NCI-H748 treated with DMSO at 0.1 percent for 48 hours (cell line): Measurements from ENCODE around the gene ACSBG1.

Source experiments
- DNase-seq: peaks from one replicate; lab custom pipeline; 2025; lab: John Stamatoyannopoulos, UW

The ACSBG1 gene

GRCh38 chr15:78216276-78217104 is 17.9 kb downstream of the ACSBG1 start:
- no peak for DNase-seq

GRCh38 chr15:78213956-78214355 is 20.4 kb downstream of the ACSBG1 start:
- DNase-seq, result no peak

- DNase-seq, result no peak
Observed at GRCh38 chr15:78213425-78213750, 21.0 kb downstream of the ACSBG1 start.

GRCh38 chr15:78212546-78213424 is 21.6 kb downstream of the ACSBG1 start:
- DNase-seq, result no peak

GRCh38 chr15:78212008-78212407 is 22.4 kb downstream of the ACSBG1 start:
- no peak for DNase-seq

GRCh38 chr15:78211189-78211921 is 23.0 kb downstream of the ACSBG1 start:
- DNase-seq, result no peak

GRCh38 chr15:78210349-78210717 is 24.0 kb downstream of the ACSBG1 start:
- DNase-seq, result no peak

- DNase-seq, result no peak
Observed at GRCh38 chr15:78209646-78210348, 24.6 kb downstream of the ACSBG1 start.

GRCh38 chr15:78208887-78209645 is 25.3 kb downstream of the ACSBG1 start:
- no peak for DNase-seq

- DNase-seq, result no peak
Observed at GRCh38 chr15:78208341-78208844, 26.0 kb downstream of the ACSBG1 start.

- DNase-seq, result no peak
Observed at GRCh38 chr15:78207641-78208340, 26.6 kb downstream of the ACSBG1 start.

GRCh38 chr15:78207110-78207458 is 27.3 kb downstream of the ACSBG1 start:
- DNase-seq, result no peak

- DNase-seq, result no peak
Observed at GRCh38 chr15:78206326-78207109, 27.8 kb downstream of the ACSBG1 start.

- DNase-seq, result no peak
Observed at GRCh38 chr15:78205856-78206255, 28.5 kb downstream of the ACSBG1 start.

- no peak for DNase-seq
Observed at GRCh38 chr15:78205337-78205736, 29.0 kb downstream of the ACSBG1 start.

- no peak for DNase-seq
Observed at GRCh38 chr15:78204351-78205309, 29.7 kb downstream of the ACSBG1 start.

- no peak for DNase-seq
Observed at GRCh38 chr15:78203346-78204225, 30.8 kb downstream of the ACSBG1 start.
